Esophagus mucosa (tissue), 1 donor: ENCODE measurements around the gene SUCLA2. TPM values are rescaled to one million over a fixed set of nuclear protein-coding genes. Genes with fewer than 3 reads are reported as not detected.

ENCODE experiments used
- ATAC-seq: fragments of 200-7000 bp; cut with Tn5 transposase; one replicate; pipeline ENCODE4 v1.9.1; 2020
- total RNA-seq: library from RNA; stranded (reverse); gene quantifications from one replicate; pipeline ENCODE4 v1.2.4, GENCODE V29; 2023
- donor health status: DM: yes; HTN: yes; CAD: no.

The SUCLA2 gene
- total RNA-seq, 1 donor from 2014 or later, result 31.8 TPM

DNA sequence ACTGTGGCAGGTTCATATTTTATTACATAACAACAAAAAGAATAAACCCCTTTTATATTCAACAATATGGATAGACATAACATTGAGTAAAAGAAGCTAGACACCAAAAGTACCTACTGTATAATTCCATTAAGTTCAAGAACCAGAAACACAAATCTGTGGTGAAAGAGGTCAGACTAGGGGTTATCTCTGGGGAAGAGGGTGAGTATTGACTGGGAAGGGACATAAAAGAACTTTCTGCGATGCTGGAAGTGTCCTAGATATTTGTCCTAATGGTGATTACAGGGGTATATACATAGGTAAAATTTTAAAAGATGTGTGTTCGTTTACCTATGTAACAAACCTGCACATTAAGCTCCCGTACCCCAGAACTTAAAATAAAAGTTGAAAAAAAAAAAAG lies 103.0 kb downstream of the SUCLA2 start:
- ATAC-seq, result no peak

- ATAC-seq, result no peak
Observed at GRCh38 chr13:47897411-47898050, 103.5 kb downstream of the SUCLA2 start.

GRCh38 chr13:47896546-47896945 lies 104.5 kb downstream of the SUCLA2 start:
- no peak for ATAC-seq

GRCh38 chr13:47896111-47896510 lies 105.0 kb downstream of the SUCLA2 start:
- ATAC-seq, result no peak

DNA sequence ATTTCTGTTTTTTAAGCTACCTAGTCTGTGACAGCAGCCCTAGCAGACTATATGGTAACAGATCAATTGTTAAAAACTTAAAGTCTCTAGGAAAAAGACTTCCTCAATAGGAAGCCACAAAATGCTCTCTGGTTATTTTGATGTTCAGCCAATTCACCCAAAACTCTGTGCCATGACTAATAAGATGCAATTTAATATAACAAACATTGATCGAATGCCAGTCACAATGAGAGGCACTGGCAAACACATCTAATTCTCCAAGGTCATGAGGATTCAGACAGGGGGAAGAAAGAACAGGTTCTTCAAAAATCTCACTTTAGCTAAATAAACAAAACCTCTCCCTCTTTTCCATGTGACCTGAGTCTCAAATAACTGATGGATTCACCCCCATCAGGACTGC lies 107.5 kb downstream of the SUCLA2 start:
- ATAC-seq, result no peak

Other genes with a start within 250 kb of the SUCLA2 start
- 20.5 TPM for gene NUDT15, start 36.5 kb upstream of the SUCLA2 start, total RNA-seq
- 34.2 TPM for gene MED4, start 93.8 kb upstream of the SUCLA2 start, total RNA-seq
- gene ITM2B, start 231.9 kb upstream of the SUCLA2 start, total RNA-seq, result 626 TPM